Measurements from ENCODE around the gene CIB4. TPM values are rescaled to one million over a fixed set of nuclear protein-coding genes. Genes with fewer than 3 reads are reported as not detected.
A peak's percentile ranks its signal among the peaks of the same experiment; 100 is the strongest.

Gene CIB4
- total and polyA plus RNA-seq, 9 donors: 3.9 TPM; not detected in 8

GRCh38 chr2:26533661-26534060 lies 107.5 kb downstream of the CIB4 start:
- no peaks in the 10 kb centered on the region for H3K4me1 ChIP-seq (ENCODE audit: insufficient read depth)
- TF ChIP-seq CTCF (IDR thresholded peaks at IDR 0.05) (no peak), EP300 (IDR thresholded peaks at IDR 0.05) (no peak), POLR2A (IDR thresholded peaks at IDR 0.05) (no peak)
- no peak for DNase-seq
- 90 to 92% (median 90%) methylated on average over 7 of the region's 7 CpGs for WGBS, 3 donors
- no peaks in the 10 kb centered on the region for H3K27me3 ChIP-seq
- H3K36me3 ChIP-seq: no peaks in the 10 kb centered on the region
- no peak overlapping the region for H3K27ac ChIP-seq
- intact Hi-C loops (cut with DNase I): no loop called here
- H3K9me3 ChIP-seq: no peaks in the 10 kb centered on the region
- no peak overlapping the region for H3K4me3 ChIP-seq

- Histone ChIP-seq H3K36me3 (no peaks in the 10 kb centered on the region), H3K27ac (no peak overlapping the region), H3K27me3 (no peaks in the 10 kb centered on the region), H3K4me1 (ENCODE audit: insufficient read depth) (no peaks in the 10 kb centered on the region), H3K9me3 (no peaks in the 10 kb centered on the region), H3K4me3 (no peak overlapping the region)
- TF ChIP-seq POLR2A (IDR thresholded peaks at IDR 0.05) (no peak), EP300 (IDR thresholded peaks at IDR 0.05) (no peak)
- 83 to 87% (median 84%) methylated on average over 12 of the region's 12 CpGs for WGBS, 3 donors
- intact Hi-C loops (cut with DNase I): no loop called here
- DNase-seq: peak in 1 of 5 donors; percentile 0
Observed at GRCh38 chr2:26532301-26533250, 108.6 kb downstream of the CIB4 start.

Small RNA genes lying within 50 kb of the gene (small RNA-seq; reads per million reads assigned to genes)
- gene AC015977.1: not detected

Other genes with a start within 250 kb of the CIB4 start
- gene DRC1, start 239.4 kb downstream of the CIB4 start, total RNA-seq: 10 to 100 TPM in 1 of 7 donors, 1 to 10 TPM in 2, under 1 TPM in 2, not detected in 2; 0.52 to 11.8 (median 1.8) TPM
- gene DRC1, start 239.4 kb downstream of the CIB4 start, polyA plus RNA-seq: under 1 TPM in 1 of 2 donors, not detected in 1; 0.05 TPM
- under 1 TPM in 5 of 7 donors, not detected in 2; under 0.01 to 0.37 (median 0.17) TPM for gene OTOF, start 163.2 kb downstream of the CIB4 start, total RNA-seq
- gene OTOF, start 163.2 kb downstream of the CIB4 start, polyA plus RNA-seq: under 1 TPM; 0.16 to 0.33 TPM
- 1 to 10 TPM; 1.1 to 5.2 (median 2.1) TPM for gene KCNK3, start 51.4 kb upstream of the CIB4 start, total RNA-seq
- 10 to 100 TPM in 1 of 2 donors, under 1 TPM in 1; 0.76 to 78.2 TPM for gene KCNK3, start 51.4 kb upstream of the CIB4 start, polyA plus RNA-seq
- gene SLC35F6, start 122.9 kb upstream of the CIB4 start, total RNA-seq: 10 to 100 TPM; 13.1 to 53.5 (median 26.8) TPM
- gene SLC35F6, start 122.9 kb upstream of the CIB4 start, polyA plus RNA-seq: 10 to 100 TPM; 11.1 to 27.3 TPM
- 1 to 10 TPM in 1 of 7 donors, under 1 TPM in 2, not detected in 4; 0.56 to 1.0 (median 0.87) TPM for gene CENPA, start 144.7 kb upstream of the CIB4 start, total RNA-seq
- gene CENPA, start 144.7 kb upstream of the CIB4 start, polyA plus RNA-seq: 1 to 10 TPM in 1 of 2 donors, under 1 TPM in 1; 0.21 to 1.4 TPM
- under 1 TPM in 4 of 7 donors, not detected in 3; 0.11 to 0.78 (median 0.26) TPM for gene DPYSL5, start 206.8 kb upstream of the CIB4 start, total RNA-seq
- under 1 TPM; 0.05 to 0.16 TPM for gene DPYSL5, start 206.8 kb upstream of the CIB4 start, polyA plus RNA-seq

Data from ovary (tissue), 9 donors.